Glutamatergic neuron (in vitro differentiated cells): ENCODE data around the gene MSRB3. TPM values are rescaled to one million over a fixed set of nuclear protein-coding genes. Genes with fewer than 3 reads are reported as not detected.

ENCODE experiments used
- DNase-seq: peaks from one replicate; pipeline ENCODE4 v3.0.0; 2022
- H3K27ac Mint-ChIP-seq: one replicate; pipeline ENCODE4 v1.8.0; 2020; ENCODE audit warnings: mild to moderate bottlenecking, mixed read lengths, inconsistent platforms; ENCODE audit not compliant: unreplicated experiment
- H3K27me3 Mint-ChIP-seq: one replicate; pipeline ENCODE4 v1.8.0; 2020; ENCODE audit warnings: mild to moderate bottlenecking, moderate library complexity, mixed read lengths, inconsistent platforms; ENCODE audit not compliant: unreplicated experiment
- H3K36me3 Mint-ChIP-seq: one replicate; pipeline ENCODE4 v1.8.0; 2020; ENCODE audit warnings: mild to moderate bottlenecking, mixed read lengths, inconsistent platforms; ENCODE audit not compliant: unreplicated experiment
- H3K4me1 Mint-ChIP-seq: one replicate; pipeline ENCODE4 v1.8.0; 2020; ENCODE audit warnings: mild to moderate bottlenecking, low read depth, mixed read lengths, inconsistent platforms; ENCODE audit not compliant: unreplicated experiment
- H3K4me3 Mint-ChIP-seq: one replicate; pipeline ENCODE4 v1.8.0; 2020; ENCODE audit warnings: mild to moderate bottlenecking, mixed read lengths, inconsistent platforms; ENCODE audit not compliant: unreplicated experiment
- H3K9me3 Mint-ChIP-seq: one replicate; pipeline ENCODE4 v1.8.0; 2020; ENCODE audit warnings: mild to moderate bottlenecking, moderate library complexity, mixed read lengths, inconsistent platforms; ENCODE audit not compliant: unreplicated experiment
- CTCF ChIP-seq: fragments of 200-600 bp; sonication (generic); IDR thresholded peaks from one replicate; pipeline ENCODE4 v1.5.0; 2021; ENCODE audit not compliant: partially characterized antibody, unreplicated experiment
- total RNA-seq: library from RNA; stranded (reverse); fragmentation: NEBNext Ultra II Directional; extraction: Animal tissue kit (Norgen Biotek cat#: 25700); gene quantifications from one replicate; pipeline ENCODE4 v1.2.1, GENCODE V29; 2021; ENCODE audit not compliant: unreplicated experiment

The MSRB3 gene
- total RNA-seq, 1 donor from 2014 or later, result 1.6 TPM

- Mint-ChIP-seq H3K9me3 (no peaks in the 10 kb centered on the region), H3K4me1 (no peaks in the 10 kb centered on the region), H3K36me3 (no peaks in the 10 kb centered on the region), H3K4me3 (no peak overlapping the region), H3K27me3 (no peaks in the 10 kb centered on the region), H3K27ac (no peak overlapping the region)
- DNase-seq, result no peak
- TF ChIP-seq CTCF, result no peak
Measured at GRCh38 chr12:65248656-65249633, 29.5 kb upstream of the MSRB3 start.

DNA sequence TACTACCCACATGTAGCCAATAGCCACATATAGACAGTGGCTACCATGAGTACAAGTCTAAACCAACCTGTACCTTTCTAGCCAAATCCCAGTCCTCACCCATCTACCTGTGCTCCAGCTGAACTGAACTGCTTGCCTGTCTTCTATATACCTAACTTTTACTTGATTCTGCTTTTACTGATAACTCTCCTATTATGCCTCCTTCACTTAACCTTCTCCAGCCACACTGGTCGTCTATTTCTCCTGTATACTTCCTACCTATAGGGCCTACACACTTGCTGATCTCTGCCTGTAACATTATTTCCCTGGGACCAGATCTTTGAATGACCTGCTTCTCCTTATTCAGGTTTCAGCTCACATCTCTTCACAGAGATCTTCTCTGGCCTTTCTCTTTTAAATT, 26.0 kb upstream of the MSRB3 start:
- no peak for DNase-seq
- Mint-ChIP-seq H3K4me1 (no peaks in the 10 kb centered on the region), H3K27me3 (no peaks in the 10 kb centered on the region), H3K36me3 (no peaks in the 10 kb centered on the region), H3K27ac (no peak overlapping the region), H3K9me3 (no peaks in the 10 kb centered on the region), H3K4me3 (no peak overlapping the region)
- no peak for TF ChIP-seq CTCF

- DNase-seq, result no peak
- no peak overlapping the region for H3K27ac Mint-ChIP-seq
- H3K4me3 Mint-ChIP-seq, result no peak overlapping the region
- no peaks in the 10 kb centered on the region for H3K36me3 Mint-ChIP-seq
- no peak for TF ChIP-seq CTCF
- H3K27me3 Mint-ChIP-seq, result no peaks in the 10 kb centered on the region
- no peaks in the 10 kb centered on the region for H3K4me1 Mint-ChIP-seq
- no peaks in the 10 kb centered on the region for H3K9me3 Mint-ChIP-seq
Measured at GRCh38 chr12:65257986-65258385, 20.5 kb upstream of the MSRB3 start.

GRCh38 chr12:65259501-65259900, 19.0 kb upstream of the MSRB3 start:
- H3K4me3 Mint-ChIP-seq, result no peak overlapping the region
- H3K27me3 Mint-ChIP-seq, result no peaks in the 10 kb centered on the region

More at GRCh38 chr12:65259501-65259900, 19.0 kb upstream of the MSRB3 start:
- DNase-seq, result no peak
- no peaks in the 10 kb centered on the region for H3K36me3 Mint-ChIP-seq
- H3K4me1 Mint-ChIP-seq, result no peaks in the 10 kb centered on the region
- no peak for TF ChIP-seq CTCF
- no peak overlapping the region for H3K27ac Mint-ChIP-seq
- no peaks in the 10 kb centered on the region for H3K9me3 Mint-ChIP-seq
